Activated CD4-positive, alpha-beta T cell treated with anti-CD3 and anti-CD28 coated beads, Interleukin-2, amount 50 U/mL, for 4 hours (primary cell): ENCODE data around the gene TIE1.

Source experiments
- DNase-seq, 2 experiments: peaks; one replicate each; pipeline ENCODE4 v3.0.0-alpha.2; 2020

TIE1 gene

DNA sequence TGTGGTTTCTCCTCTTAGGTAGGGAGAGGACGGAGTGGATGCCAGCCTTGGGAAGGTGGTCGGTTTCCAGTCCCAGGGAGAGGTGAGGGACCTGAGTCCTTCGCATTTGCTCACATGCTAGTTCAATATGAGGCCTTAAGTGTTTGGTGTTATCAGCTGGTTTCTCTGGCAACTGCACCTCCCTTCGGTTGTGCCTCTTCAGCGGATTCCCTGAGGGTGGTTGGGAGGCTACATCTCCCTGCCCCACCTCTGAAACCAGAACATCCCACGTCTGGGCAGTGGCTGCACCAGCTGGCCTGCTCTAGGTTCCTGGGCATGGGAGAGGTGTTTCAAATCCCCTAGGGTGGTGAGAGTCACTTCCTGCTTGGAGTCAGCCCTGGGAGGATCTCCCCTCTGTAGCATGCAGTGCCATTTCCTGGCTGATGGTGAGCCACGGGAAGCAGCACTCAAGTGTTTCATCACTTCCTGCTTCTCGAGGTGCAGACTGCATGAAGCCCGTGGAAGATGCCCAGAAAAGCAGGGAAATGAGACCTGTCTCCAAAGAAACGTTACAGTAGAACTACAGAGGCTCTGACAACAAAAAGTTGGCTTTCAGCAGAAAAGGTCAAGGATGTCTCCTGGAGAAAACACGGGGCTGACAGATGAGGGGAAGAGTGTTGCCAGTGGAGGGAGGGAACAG is 26.5 kb upstream of the TIE1 start:
- no peak for DNase-seq

DNA sequence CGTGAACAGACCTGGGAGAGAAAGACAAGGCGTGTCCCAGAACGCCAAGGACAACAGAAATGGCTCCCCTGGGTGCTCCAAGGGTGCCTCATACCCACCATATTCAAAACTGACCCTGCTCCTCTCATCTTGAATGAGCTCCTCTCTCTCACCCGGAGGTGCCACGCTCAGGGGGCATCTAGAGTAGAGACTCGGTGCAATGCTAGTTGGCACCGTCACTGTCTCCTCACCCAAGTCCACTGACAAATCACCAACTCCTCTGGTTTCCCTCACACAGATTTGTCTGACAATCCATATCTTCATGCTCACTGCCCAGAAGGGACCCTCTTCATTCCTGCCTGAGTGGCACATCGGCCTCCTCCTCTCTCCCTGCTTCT is 26.0 kb upstream of the TIE1 start:
- no peak for DNase-seq

DNA sequence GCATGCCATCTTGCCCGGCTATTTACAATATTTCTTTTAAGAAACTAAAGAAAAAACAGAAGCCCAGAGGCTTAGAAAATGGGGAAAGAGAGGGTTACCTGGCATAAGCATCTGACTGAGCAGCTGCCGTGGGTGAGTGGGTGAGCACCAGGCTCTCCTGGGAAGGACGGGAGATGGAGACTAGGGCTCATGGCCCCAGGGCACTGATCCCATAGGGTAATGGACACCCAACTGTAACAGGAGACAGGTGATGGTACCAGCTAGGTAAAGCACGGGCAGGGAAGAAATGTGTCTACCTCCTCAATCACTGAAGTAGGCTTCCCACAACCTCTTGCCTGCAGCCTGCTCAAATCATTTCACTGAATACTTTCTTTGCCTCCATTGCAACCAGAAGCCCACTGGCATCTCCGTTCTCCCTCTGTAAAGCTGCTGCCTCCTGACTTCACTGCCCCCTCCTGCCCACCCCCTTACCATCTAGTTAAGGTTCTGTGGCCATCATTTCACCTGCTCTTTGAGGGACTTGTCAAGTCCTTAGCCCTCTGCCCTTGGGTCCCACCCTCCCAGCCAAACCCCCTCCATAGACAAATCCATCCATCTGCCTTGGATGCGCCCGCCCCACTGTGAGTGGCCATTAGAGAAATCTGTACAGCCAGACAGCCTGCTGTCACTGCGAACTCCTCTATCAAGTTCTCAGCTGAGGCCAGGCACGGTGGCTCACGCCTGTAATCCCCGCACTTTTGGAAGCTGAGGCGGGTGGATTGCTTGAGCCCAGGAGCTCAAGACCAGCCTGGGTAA is 24.8 kb upstream of the TIE1 start:
- DNase-seq = no peak

- DNase-seq = no peak
Observed at GRCh38 chr1:43276673-43277072, 24.1 kb upstream of the TIE1 start.

- no peak for DNase-seq
Observed at GRCh38 chr1:43277116-43277876, 23.5 kb upstream of the TIE1 start.

DNA sequence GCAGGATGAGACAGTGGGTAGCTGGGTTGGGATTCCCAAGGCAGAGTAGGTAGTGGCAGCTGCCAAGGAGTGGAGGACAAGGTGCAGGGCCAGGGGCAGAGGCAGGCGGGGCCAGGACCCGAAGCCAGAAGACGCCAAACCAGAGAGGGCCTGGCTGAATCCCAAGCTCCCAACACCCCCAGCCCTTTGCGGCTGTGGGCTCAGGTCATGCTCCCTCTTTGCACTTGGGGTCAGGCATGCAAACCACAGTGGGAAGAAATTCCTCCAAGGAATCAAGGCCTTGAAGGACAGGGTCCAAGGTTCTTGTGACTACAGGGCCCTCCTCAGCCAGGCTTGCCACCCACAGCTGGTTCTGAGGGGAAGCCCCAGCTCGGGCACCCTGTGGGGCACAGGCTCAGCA is 21.6 kb upstream of the TIE1 start:
- no peak for DNase-seq

- DNase-seq = no peak
Observed at GRCh38 chr1:43279666-43280065, 21.1 kb upstream of the TIE1 start.

GRCh38 chr1:43280692-43281091 is 20.1 kb upstream of the TIE1 start:
- DNase-seq = no peak

- no peak for DNase-seq
Observed at GRCh38 chr1:43282220-43283195, 18.3 kb upstream of the TIE1 start.

- no peak for DNase-seq
Observed at GRCh38 chr1:43284065-43284464, 16.7 kb upstream of the TIE1 start.

- no peak for DNase-seq
Observed at GRCh38 chr1:43284546-43285110, 16.2 kb upstream of the TIE1 start.

- DNase-seq = no peak
Observed at GRCh38 chr1:43285269-43285990, 15.4 kb upstream of the TIE1 start, which contains the start of gene C1orf210. TSS of gene C1orf210 (minus strand) at chr1:43285581. CDS start at chr1:43283270, 2,311 bp downstream.

DNA sequence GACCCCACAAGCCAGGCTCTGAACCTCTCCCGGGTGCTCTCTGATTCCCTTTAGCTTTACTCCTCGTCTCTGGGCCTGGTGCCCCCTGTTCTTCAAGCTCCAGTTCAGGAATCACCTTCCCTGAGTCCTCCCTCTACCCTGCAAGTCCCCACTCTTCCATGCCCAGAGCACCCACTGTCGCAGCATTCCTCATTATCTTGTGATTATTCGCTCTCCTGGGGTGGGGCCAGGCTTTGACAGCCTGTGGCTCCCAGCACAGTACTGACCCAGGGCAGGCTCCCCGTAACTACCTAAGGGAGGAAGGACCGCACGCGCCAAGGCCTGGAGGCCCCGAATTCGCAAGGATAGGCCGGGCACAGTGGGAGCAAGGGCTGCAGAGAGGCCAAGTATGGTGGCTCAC is 14.7 kb upstream of the TIE1 start:
- no peak for DNase-seq

DNA sequence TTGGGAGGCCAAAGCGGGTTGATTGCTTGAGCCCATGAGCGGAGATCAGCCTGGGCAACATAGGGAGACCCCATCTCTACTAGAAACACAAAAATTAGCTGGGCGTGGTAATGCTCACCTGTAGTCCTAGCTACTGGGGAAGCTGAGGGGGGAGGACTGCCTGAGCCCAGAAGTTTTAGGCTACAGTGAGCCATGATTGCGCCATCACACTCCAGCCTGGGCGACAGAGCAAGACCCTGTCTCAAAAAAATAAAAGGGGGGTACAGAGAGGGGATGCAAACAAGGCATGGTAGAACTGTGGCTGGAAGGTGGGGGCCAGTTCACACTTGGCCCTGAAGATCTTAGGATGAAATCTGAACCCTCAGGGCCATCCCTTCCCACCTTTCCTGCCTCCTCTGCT is 14.2 kb upstream of the TIE1 start:
- no peak for DNase-seq

DNA sequence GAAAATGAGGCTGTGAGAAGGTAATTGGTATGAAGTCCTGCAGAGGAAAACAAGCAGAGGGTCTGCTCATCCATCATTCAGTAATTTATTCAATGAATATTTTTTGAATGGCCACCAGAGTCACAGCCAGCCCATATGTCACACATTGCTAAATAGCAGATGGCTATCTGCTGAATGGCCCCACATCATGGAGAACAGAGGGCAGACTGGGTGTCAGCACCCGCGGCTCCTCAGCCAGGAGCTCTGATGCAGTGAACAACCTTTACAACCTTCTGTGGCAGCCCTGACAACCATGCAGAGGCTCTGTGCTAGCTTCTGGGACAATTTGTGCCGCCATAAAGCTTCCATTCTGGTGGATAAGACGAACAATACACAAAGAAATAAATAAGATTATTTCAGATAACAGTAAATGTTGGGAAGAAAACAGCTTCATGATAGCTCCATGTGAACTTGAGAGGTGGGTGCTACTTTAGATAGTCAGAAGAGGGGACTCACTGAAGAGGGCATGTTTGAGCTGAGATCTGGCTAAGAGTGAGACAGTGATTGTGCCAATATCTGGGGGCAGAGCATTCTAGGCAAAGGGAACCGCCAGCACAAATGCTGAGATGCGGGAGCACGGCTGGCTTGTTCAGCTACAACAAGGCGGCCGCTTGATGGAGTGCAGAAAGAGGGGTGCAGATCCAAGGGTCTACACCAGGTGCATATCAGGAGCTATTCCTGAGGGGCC is 12.6 kb upstream of the TIE1 start:
- no peak for DNase-seq

GRCh38 chr1:43288785-43289706 is 11.7 kb upstream of the TIE1 start:
- DNase-seq = no peak

DNA sequence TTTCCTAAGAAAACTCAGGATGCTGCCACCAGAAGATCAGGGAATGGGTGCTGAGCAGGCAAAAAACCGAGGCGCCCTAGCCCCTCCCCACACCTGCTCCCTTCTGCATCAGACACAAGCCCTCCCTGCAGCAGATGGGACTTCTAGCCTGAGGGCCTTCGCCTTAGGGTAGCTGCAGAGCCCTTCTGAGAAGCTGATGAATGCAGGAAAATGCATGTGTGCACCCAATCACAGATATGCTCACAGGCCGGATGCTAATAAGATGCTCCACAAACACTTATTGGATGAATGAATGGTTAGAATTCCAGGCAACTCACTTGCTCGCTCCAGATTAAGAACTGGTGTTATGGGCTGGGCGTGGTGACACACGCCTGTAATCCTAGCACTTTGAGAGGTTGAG is 8.6 kb upstream of the TIE1 start:
- no peak for DNase-seq

DNA sequence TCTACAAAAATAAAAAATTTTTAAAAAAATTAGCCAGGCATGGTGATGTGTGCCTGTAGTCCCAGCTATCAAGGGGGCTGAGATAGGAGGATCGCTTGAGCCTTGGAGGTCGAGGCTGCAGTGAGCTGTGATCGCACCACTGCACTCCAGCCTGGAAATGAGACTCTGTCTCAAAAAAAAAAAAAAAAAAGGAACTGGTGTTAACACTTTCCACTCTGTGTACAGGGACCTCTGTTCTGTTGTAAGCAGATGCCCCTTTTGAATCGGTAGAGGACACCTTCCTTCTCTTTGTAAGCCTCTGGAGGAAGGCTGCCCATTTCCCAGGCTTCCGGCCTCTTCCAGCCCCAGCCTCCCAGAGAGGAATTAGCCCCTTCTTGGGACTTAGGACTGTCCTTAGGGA is 8.1 kb upstream of the TIE1 start:
- DNase-seq = no peak

- no peak for DNase-seq
Observed at GRCh38 chr1:43293176-43293575, 7.6 kb upstream of the TIE1 start.
